Activated CD4-positive, alpha-beta T cell treated with anti-CD3 and anti-CD28 coated beads for 4 hours (primary cell): ENCODE measurements around the gene ZFP64.
A peak's percentile ranks its signal among the peaks of the same experiment; 100 is the strongest.
"Not testable (repeated sequence)": the region's sequence is repeated elsewhere in the genome, so short reads cannot be mapped to it uniquely, and the experiment has no call there.

Source experiments
- DNase-seq, 2 donors: peaks; one replicate each; pipeline ENCODE4 v3.0.0-alpha.2; 2020

ZFP64 gene

GRCh38 chr20:52152921-52153320, 38.7 kb downstream of the ZFP64 start:
- DNase-seq: no peak

GRCh38 chr20:52152416-52152815, 39.2 kb downstream of the ZFP64 start:
- DNase-seq: no peak

- DNase-seq: peak in 1 of 2 donors; percentile 40
These were observed 40.9 kb downstream of the ZFP64 start for GRCh38 chr20:52150440-52151258.

- DNase-seq: no peak
These were observed 46.0 kb downstream of the ZFP64 start for GRCh38 chr20:52145587-52145986.

GRCh38 chr20:52143277-52143676, 48.3 kb downstream of the ZFP64 start:
- no peak for DNase-seq

- no peak for DNase-seq
These were observed 48.8 kb downstream of the ZFP64 start for GRCh38 chr20:52142757-52143156.

- no peak for DNase-seq
These were observed 51.6 kb downstream of the ZFP64 start for GRCh38 chr20:52139986-52140385.

GRCh38 chr20:52137850-52138249, 53.7 kb downstream of the ZFP64 start:
- DNase-seq: no peak

GRCh38 chr20:52133714-52134113, 57.9 kb downstream of the ZFP64 start:
- not testable (repeated sequence) for DNase-seq

- no peak for DNase-seq
These were observed 59.2 kb downstream of the ZFP64 start for GRCh38 chr20:52132337-52132736.

- no peak for DNase-seq
These were observed 60.4 kb downstream of the ZFP64 start for GRCh38 chr20:52131048-52131643.

- no peak for DNase-seq
These were observed 61.2 kb downstream of the ZFP64 start for GRCh38 chr20:52130406-52130805.

- DNase-seq: no peak
These were observed 62.0 kb downstream of the ZFP64 start for GRCh38 chr20:52129611-52130010.

- DNase-seq: no peak
These were observed 64.3 kb downstream of the ZFP64 start for GRCh38 chr20:52127309-52127708.

GRCh38 chr20:52124821-52125220, 66.8 kb downstream of the ZFP64 start:
- no peak for DNase-seq

GRCh38 chr20:52118696-52119095, 72.9 kb downstream of the ZFP64 start:
- no peak for DNase-seq

- no peak for DNase-seq
These were observed 73.5 kb downstream of the ZFP64 start for GRCh38 chr20:52118016-52118623.

- no peak for DNase-seq
These were observed 81.1 kb downstream of the ZFP64 start for GRCh38 chr20:52110456-52110855.

- no peak for DNase-seq
These were observed 85.8 kb downstream of the ZFP64 start for GRCh38 chr20:52105442-52106422.

- no peak for DNase-seq
These were observed 86.8 kb downstream of the ZFP64 start for GRCh38 chr20:52104546-52105441.

GRCh38 chr20:52103913-52104545, 87.5 kb downstream of the ZFP64 start:
- DNase-seq: no peak
